Activated naive CD8-positive, alpha-beta T cell treated with anti-CD3 and anti-CD28 coated beads, Interleukin-2, amount 10 ng/mL, durations not matched to agents 7 days and 5 days (primary cell): ENCODE measurements around the gene STYXL1. TPM values are rescaled to one million over a fixed set of nuclear protein-coding genes. Genes with fewer than 3 reads are reported as not detected.
"Not testable (repeated sequence)": the region's sequence is repeated elsewhere in the genome, so short reads cannot be mapped to it uniquely, and the experiment has no call there.

Experiments
- ATAC-seq: fragments of 150-1000 bp; cut with Tn5 transposase; one replicate; pipeline ENCODE4 v1.10.0; 2021; ENCODE audit warnings: low read depth, moderate library complexity
- POLR2A ChIA-PET: fragments of 350-600 bp; sonication (Branson Sonifier 250); formaldehyde crosslinking; loops from one replicate; lab custom pipeline; 2021; ENCODE audit warnings: antibody characterized with exemption; lab: Charles Lee
- DNase-seq: peaks from one replicate; pipeline ENCODE4 v3.0.0; 2021
- H3K27ac Mint-ChIP-seq: one replicate; pipeline ENCODE4 v1.8.0; 2022; ENCODE audit warnings: mild to moderate bottlenecking, mixed read lengths
- H3K27me3 Mint-ChIP-seq: one replicate; pipeline ENCODE4 v1.8.0; 2022; ENCODE audit warnings: mild to moderate bottlenecking, moderate library complexity, mixed read lengths
- H3K36me3 Mint-ChIP-seq: one replicate; pipeline ENCODE4 v1.8.0; 2021; ENCODE audit warnings: mild to moderate bottlenecking, mixed read lengths
- H3K4me1 Mint-ChIP-seq: one replicate; pipeline ENCODE4 v1.8.0; 2021; ENCODE audit warnings: mixed read lengths
- H3K4me3 Mint-ChIP-seq: one replicate; pipeline ENCODE4 v1.8.0; 2022; ENCODE audit warnings: mild to moderate bottlenecking, moderate library complexity, mixed read lengths
- H3K9me3 Mint-ChIP-seq: one replicate; pipeline ENCODE4 v1.8.0; 2021; ENCODE audit warnings: mixed read lengths
- total RNA-seq, 2 experiments: library from RNA; stranded (reverse); gene quantifications; one replicate each; pipeline ENCODE4 v1.2.3, GENCODE V29; 2021

The STYXL1 gene
- total RNA-seq, 2 experiments from 2014 or later: 28.7 to 30.3 TPM

GRCh38 chr7:76060842-76061241 lies 13.0 kb upstream of the STYXL1 start:
- no peak overlapping the region for H3K4me3 Mint-ChIP-seq
- H3K36me3 Mint-ChIP-seq: peaks cover 6% of the 10 kb centered on the region
- H3K4me1 Mint-ChIP-seq: peaks cover 2% of the 10 kb centered on the region
- POLR2A ChIA-PET: interaction anchor here (0.6 kb wide), 1 partner anchor 10 kb away, joined by 5 read pairs; no protein-coding TSS in a partner anchor
- DNase-seq: no peak
- no peaks in the 10 kb centered on the region for H3K9me3 Mint-ChIP-seq
- no peaks in the 10 kb centered on the region for H3K27me3 Mint-ChIP-seq
- no peak overlapping the region for H3K27ac Mint-ChIP-seq
- ATAC-seq: no peak

GRCh38 chr7:76058745-76059144 lies 10.9 kb upstream of the STYXL1 start:
- not testable (repeated sequence) for ATAC-seq, H3K27me3 Mint-ChIP-seq, DNase-seq, H3K9me3 Mint-ChIP-seq, H3K4me1 Mint-ChIP-seq, H3K4me3 Mint-ChIP-seq, H3K36me3 Mint-ChIP-seq, H3K27ac Mint-ChIP-seq
- POLR2A ChIA-PET: interaction anchor here (0.5 kb wide), 1 partner anchor 76 kb away, joined by 5 read pairs; no protein-coding TSS in a partner anchor

- H3K36me3 Mint-ChIP-seq: peaks cover 4% of the 10 kb centered on the region
- H3K27ac Mint-ChIP-seq: no peak overlapping the region
- H3K4me1 Mint-ChIP-seq: peaks cover 2% of the 10 kb centered on the region
- no peaks in the 10 kb centered on the region for H3K9me3 Mint-ChIP-seq
- POLR2A ChIA-PET: no interaction called here
- no peak for ATAC-seq
- no peak for DNase-seq
- no peaks in the 10 kb centered on the region for H3K27me3 Mint-ChIP-seq
- H3K4me3 Mint-ChIP-seq: no peak overlapping the region
Measured at GRCh38 chr7:76057813-76058145, 10.0 kb upstream of the STYXL1 start.

- peaks cover 4% of the 10 kb centered on the region for H3K36me3 Mint-ChIP-seq
- POLR2A ChIA-PET: no interaction called here
- peaks cover 2% of the 10 kb centered on the region for H3K4me1 Mint-ChIP-seq
- no peaks in the 10 kb centered on the region for H3K9me3 Mint-ChIP-seq
- H3K4me3 Mint-ChIP-seq: no peak overlapping the region
- ATAC-seq: no peak
- H3K27ac Mint-ChIP-seq: no peak overlapping the region
- H3K27me3 Mint-ChIP-seq: no peaks in the 10 kb centered on the region
- no peak for DNase-seq
Measured at GRCh38 chr7:76057103-76057812, 9.5 kb upstream of the STYXL1 start.

- Mint-ChIP-seq H3K36me3 (peaks cover 10% of the 10 kb centered on the region), H3K9me3 (no peaks in the 10 kb centered on the region), H3K27me3 (no peaks in the 10 kb centered on the region), H3K27ac (no peak overlapping the region), H3K4me1 (peaks cover 6% of the 10 kb centered on the region), H3K4me3 (no peak overlapping the region)
- no peak for DNase-seq
- POLR2A ChIA-PET: no interaction called here
- no peak for ATAC-seq
Measured at GRCh38 chr7:76056241-76056640, 8.4 kb upstream of the STYXL1 start.

GRCh38 chr7:76054123-76055120 lies 6.6 kb upstream of the STYXL1 start:
- Mint-ChIP-seq H3K27ac (no peak overlapping the region), H3K4me3 (no peak overlapping the region), H3K27me3 (no peaks in the 10 kb centered on the region), H3K4me1 (peaks cover 16% of the 10 kb centered on the region), H3K9me3 (no peaks in the 10 kb centered on the region), H3K36me3 (peaks cover 17% of the 10 kb centered on the region)
- POLR2A ChIA-PET: no interaction called here
- no peak for DNase-seq
- no peak for ATAC-seq

- Mint-ChIP-seq H3K36me3 (peaks cover 20% of the 10 kb centered on the region), H3K4me1 (peaks cover 21% of the 10 kb centered on the region), H3K27ac (peak overlapping the region; percentile 6), H3K27me3 (no peaks in the 10 kb centered on the region), H3K4me3 (no peak overlapping the region), H3K9me3 (no peaks in the 10 kb centered on the region)
- DNase-seq (no peak), ATAC-seq (no peak)
- POLR2A ChIA-PET: no interaction called here
Measured at GRCh38 chr7:76053461-76053860, 5.7 kb upstream of the STYXL1 start.

GRCh38 chr7:76052681-76053080 lies 4.9 kb upstream of the STYXL1 start:
- H3K4me3 Mint-ChIP-seq, DNase-seq, ATAC-seq, H3K27me3 Mint-ChIP-seq, H3K9me3 Mint-ChIP-seq: not testable (repeated sequence)
- H3K27ac Mint-ChIP-seq: peak overlapping the region; percentile 26
- peaks cover 21% of the 10 kb centered on the region for H3K36me3 Mint-ChIP-seq
- POLR2A ChIA-PET: interaction anchor here (1.0 kb wide), 1 partner anchor 174 kb away, joined by 4 read pairs; the partner anchor contains the start of gene RHBDD2
- peaks cover 22% of the 10 kb centered on the region for H3K4me1 Mint-ChIP-seq

GRCh38 chr7:76051840-76052239 lies 4.0 kb upstream of the STYXL1 start:
- POLR2A ChIA-PET: interaction anchor here (0.5 to 1.0 kb wide), 3 partner anchors 173 to 275 kb away, joined by 3 to 4 read pairs (median 4); partner anchors contain the start of gene RHBDD2
- peak overlapping the region; percentile 33 for H3K4me3 Mint-ChIP-seq
- no peaks in the 10 kb centered on the region for H3K9me3 Mint-ChIP-seq
- peak; percentile 32 for ATAC-seq
- no peak for DNase-seq
- peak overlapping the region; percentile 74 for H3K27ac Mint-ChIP-seq
- H3K36me3 Mint-ChIP-seq: peaks cover 19% of the 10 kb centered on the region
- peaks cover 22% of the 10 kb centered on the region for H3K4me1 Mint-ChIP-seq
- no peaks in the 10 kb centered on the region for H3K27me3 Mint-ChIP-seq

- ATAC-seq: no peak
- POLR2A ChIA-PET: interaction anchor here (0.6 kb wide), 1 partner anchor 11 kb away, joined by 5 read pairs; no protein-coding TSS in a partner anchor
- Mint-ChIP-seq H3K27me3 (no peaks in the 10 kb centered on the region), H3K4me3 (peak overlapping the region; percentile 11), H3K4me1 (peaks cover 27% of the 10 kb centered on the region), H3K9me3 (no peaks in the 10 kb centered on the region), H3K36me3 (peaks cover 19% of the 10 kb centered on the region), H3K27ac (peak overlapping the region; percentile 78)
- DNase-seq: no peak
Measured at GRCh38 chr7:76050545-76050944, 2.7 kb upstream of the STYXL1 start.

GRCh38 chr7:76049295-76049694 lies 1.5 kb upstream of the STYXL1 start:
- Mint-ChIP-seq H3K9me3 (no peaks in the 10 kb centered on the region), H3K27me3 (no peaks in the 10 kb centered on the region), H3K4me1 (peaks cover 33% of the 10 kb centered on the region), H3K4me3 (peak overlapping the region; percentile 28), H3K27ac (no peak overlapping the region), H3K36me3 (peaks cover 24% of the 10 kb centered on the region)
- DNase-seq (no peak), ATAC-seq (no peak)
- POLR2A ChIA-PET: interaction anchor here (0.5 to 1.3 kb wide), 2 partner anchors 41 to 514 kb away, joined by 3 to 4 read pairs; no protein-coding TSS in a partner anchor

- POLR2A ChIA-PET: interaction anchor here (0.5 to 1.9 kb wide), 7 partner anchors 12 to 513 kb away, joined by 3 to 9 read pairs (median 4); no protein-coding TSS in a partner anchor
- Mint-ChIP-seq H3K9me3 (no peaks in the 10 kb centered on the region), H3K4me1 (peaks cover 33% of the 10 kb centered on the region), H3K27me3 (no peaks in the 10 kb centered on the region), H3K4me3 (peak overlapping the region; percentile 93), H3K36me3 (peaks cover 24% of the 10 kb centered on the region), H3K27ac (peak overlapping the region; percentile 97)
- ATAC-seq (peak; percentile 5), DNase-seq (no peak)
Measured at GRCh38 chr7:76048668-76048988, 828 bp upstream of the STYXL1 start.

GRCh38 chr7:76047305-76047810 lies 442 bp downstream of the STYXL1 start:
- Mint-ChIP-seq H3K27ac (peak overlapping the region; percentile 95), H3K27me3 (no peaks in the 10 kb centered on the region), H3K9me3 (no peaks in the 10 kb centered on the region), H3K36me3 (peaks cover 22% of the 10 kb centered on the region), H3K4me3 (peak overlapping the region; percentile 93), H3K4me1 (peaks cover 33% of the 10 kb centered on the region)
- DNase-seq: no peak
- no peak for ATAC-seq
- POLR2A ChIA-PET: interaction anchor here (0.6 to 1.9 kb wide), 9 partner anchors 8 to 271 kb away, joined by 3 to 9 read pairs (median 4); no protein-coding TSS in a partner anchor
